C4-2B (cell line): ENCODE measurements around the gene PSMB5.

Experiments used
- ZFX ChIP-seq: fragments of 450-650 bp; IDR thresholded peaks from 2 replicates; pipeline ENCODE4 v1.6.1; 2017
- TF ChIP-seq, protein P1 (sequence below): fragments of 450-650 bp; conservative IDR thresholded peaks from 2 replicates; pipeline ENCODE4 v1.5.1; 2017; ENCODE audit warnings: mild to moderate bottlenecking

DNA sequence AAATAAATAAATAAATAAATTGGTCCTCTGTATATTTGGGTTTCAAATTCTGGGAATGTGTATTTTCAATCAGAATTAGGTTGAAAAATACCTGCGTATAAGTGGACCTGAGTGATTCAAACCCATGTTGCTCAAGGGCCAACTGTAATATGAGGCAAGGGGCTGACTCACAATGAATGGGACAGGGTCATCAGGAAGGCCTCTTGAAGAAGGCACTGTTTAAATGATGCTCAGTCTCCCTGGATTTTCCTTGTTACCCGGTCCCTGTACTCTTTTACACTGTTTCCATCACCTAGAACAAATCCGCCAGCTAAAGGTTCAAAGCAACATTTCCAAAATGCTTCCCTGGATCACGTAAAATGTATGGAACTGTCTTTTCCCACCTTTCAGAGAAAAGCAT, 3.8 kb downstream of the PSMB5 start:
- TF ChIP-seq, protein P1, sequence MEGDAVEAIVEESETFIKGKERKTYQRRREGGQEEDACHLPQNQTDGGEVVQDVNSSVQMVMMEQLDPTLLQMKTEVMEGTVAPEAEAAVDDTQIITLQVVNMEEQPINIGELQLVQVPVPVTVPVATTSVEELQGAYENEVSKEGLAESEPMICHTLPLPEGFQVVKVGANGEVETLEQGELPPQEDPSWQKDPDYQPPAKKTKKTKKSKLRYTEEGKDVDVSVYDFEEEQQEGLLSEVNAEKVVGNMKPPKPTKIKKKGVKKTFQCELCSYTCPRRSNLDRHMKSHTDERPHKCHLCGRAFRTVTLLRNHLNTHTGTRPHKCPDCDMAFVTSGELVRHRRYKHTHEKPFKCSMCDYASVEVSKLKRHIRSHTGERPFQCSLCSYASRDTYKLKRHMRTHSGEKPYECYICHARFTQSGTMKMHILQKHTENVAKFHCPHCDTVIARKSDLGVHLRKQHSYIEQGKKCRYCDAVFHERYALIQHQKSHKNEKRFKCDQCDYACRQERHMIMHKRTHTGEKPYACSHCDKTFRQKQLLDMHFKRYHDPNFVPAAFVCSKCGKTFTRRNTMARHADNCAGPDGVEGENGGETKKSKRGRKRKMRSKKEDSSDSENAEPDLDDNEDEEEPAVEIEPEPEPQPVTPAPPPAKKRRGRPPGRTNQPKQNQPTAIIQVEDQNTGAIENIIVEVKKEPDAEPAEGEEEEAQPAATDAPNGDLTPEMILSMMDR: no peak
- TF ChIP-seq ZFX: no peak
